Measurements from ENCODE around the gene NEK1.
"Not testable (repeated sequence)": the region's sequence is repeated elsewhere in the genome, so short reads cannot be mapped to it uniquely, and the experiment has no call there.

- TF ChIP-seq, protein P1, sequence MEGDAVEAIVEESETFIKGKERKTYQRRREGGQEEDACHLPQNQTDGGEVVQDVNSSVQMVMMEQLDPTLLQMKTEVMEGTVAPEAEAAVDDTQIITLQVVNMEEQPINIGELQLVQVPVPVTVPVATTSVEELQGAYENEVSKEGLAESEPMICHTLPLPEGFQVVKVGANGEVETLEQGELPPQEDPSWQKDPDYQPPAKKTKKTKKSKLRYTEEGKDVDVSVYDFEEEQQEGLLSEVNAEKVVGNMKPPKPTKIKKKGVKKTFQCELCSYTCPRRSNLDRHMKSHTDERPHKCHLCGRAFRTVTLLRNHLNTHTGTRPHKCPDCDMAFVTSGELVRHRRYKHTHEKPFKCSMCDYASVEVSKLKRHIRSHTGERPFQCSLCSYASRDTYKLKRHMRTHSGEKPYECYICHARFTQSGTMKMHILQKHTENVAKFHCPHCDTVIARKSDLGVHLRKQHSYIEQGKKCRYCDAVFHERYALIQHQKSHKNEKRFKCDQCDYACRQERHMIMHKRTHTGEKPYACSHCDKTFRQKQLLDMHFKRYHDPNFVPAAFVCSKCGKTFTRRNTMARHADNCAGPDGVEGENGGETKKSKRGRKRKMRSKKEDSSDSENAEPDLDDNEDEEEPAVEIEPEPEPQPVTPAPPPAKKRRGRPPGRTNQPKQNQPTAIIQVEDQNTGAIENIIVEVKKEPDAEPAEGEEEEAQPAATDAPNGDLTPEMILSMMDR (optimal IDR thresholded peaks at IDR 0.05 in 1 of 3, IDR thresholded peaks at IDR 0.05 in 1 of 3, conservative IDR thresholded peaks at IDR 0.05 in 1 of 3; ENCODE audit: extremely low read depth in 1 of 3, insufficient read depth in 2 of 3, low read length in 3 of 3) = not testable (repeated sequence)
- TF ChIP-seq EZH2 (IDR thresholded peaks at IDR 0.05; ENCODE audit: low read length) = not testable (repeated sequence)
These were observed 43.2 kb downstream of the NEK1 start for GRCh38 chr4:169569188-169569587.

Measured in keratinocyte (primary cell).